Measurements from ENCODE around the gene MYCL.
"Not testable (repeated sequence)": the region's sequence is repeated elsewhere in the genome, so short reads cannot be mapped to it uniquely, and the experiment has no call there.

The MYCL gene

DNA sequence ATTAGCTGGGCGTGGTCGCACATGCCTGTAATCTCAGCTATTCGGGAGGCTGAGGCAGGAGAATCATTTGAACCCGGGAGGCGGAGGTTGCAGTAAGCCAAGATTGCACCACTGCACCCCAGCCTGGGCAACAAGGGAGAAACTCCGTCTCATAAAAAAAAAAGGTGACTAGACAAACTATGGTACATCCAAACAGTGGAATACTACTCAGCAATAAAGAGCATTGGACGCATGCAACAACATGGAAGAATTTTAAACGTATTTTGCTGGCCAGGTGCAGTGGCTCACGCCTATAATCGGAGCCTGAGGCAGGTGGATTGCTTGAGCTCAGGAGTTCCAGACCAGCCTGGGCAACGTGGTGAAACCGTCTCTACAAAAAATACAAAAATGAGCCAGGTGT lies 30.7 kb downstream of the MYCL start:
- H3K36me3 Mint-ChIP-seq (ENCODE audit: insufficient read depth); H3K27me3 Mint-ChIP-seq; DNase-seq (ENCODE audit: low spot score in 2 of 2); ATAC-seq (replicated peaks; ENCODE audit: extremely low read depth, poor library complexity, severe bottlenecking); H3K9me3 Mint-ChIP-seq; H3K4me3 Mint-ChIP-seq: not testable (repeated sequence)
- peaks cover 38% of the 10 kb centered on the region for H3K4me1 Mint-ChIP-seq
- peak overlapping the region; percentile 56 for H3K27ac Mint-ChIP-seq (ENCODE audit: low read depth)

DNA sequence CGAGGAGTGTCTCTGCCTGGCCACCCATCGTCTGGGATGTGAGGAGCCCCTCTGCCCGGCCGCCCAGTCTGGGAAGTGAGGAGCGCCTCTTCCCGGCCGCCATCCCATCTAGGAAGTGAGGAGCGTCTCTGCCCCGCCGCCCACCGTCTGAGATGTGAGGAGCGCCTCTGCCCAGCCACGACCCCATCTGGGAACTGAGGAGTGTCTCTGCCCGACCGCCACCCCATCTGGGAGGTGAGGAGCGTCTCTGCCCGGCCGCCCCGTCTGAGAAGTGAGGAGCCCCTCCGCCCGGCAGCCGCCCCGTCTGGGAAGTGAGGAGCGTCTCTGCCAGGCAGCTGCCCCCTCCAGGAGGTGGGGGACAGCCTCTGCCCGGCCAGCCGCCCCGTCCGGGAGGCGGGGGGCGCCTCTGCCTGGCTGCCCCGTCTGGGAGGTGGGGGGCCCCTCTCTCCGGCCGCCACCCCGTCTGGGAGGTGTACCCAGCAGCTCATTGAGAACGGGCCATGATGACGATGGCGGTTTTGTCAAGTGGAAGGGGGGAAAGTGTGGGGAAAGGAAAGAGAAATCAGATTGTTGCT lies 32.1 kb downstream of the MYCL start:
- H3K27me3 Mint-ChIP-seq; H3K27ac Mint-ChIP-seq (ENCODE audit: low read depth); H3K4me3 Mint-ChIP-seq; H3K36me3 Mint-ChIP-seq (ENCODE audit: insufficient read depth); ATAC-seq (replicated peaks; ENCODE audit: extremely low read depth, poor library complexity, severe bottlenecking); DNase-seq (ENCODE audit: low spot score in 2 of 2); H3K9me3 Mint-ChIP-seq: not testable (repeated sequence)
- peaks cover 36% of the 10 kb centered on the region for H3K4me1 Mint-ChIP-seq

DNA sequence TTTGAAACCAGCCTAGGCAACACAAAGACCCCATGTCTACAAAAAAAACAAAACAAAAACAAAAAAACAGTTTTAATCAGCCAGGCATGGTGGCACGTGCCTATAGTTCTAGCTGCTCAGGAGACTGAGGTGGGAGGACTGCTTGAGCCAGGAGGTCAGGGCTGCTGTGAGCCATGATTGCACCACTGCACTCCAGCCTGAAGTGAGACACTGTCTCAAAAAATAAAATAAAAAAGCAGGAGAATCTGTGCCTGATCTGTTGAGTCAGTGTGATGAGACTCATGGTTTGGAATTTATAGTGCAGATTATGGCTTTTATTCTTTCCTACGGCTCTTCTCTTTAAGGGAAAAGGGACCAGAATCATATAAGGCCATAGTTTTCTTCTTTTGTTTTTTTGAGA lies 35.0 kb downstream of the MYCL start:
- no peak overlapping the region for H3K4me3 Mint-ChIP-seq
- no peak for ATAC-seq (replicated peaks; ENCODE audit: extremely low read depth, poor library complexity, severe bottlenecking)
- DNase-seq (ENCODE audit: low spot score in 2 of 2) = no peak
- peaks cover 11% of the 10 kb centered on the region for H3K36me3 Mint-ChIP-seq (ENCODE audit: insufficient read depth)
- H3K27ac Mint-ChIP-seq (ENCODE audit: low read depth) = no peak overlapping the region
- no peaks in the 10 kb centered on the region for H3K27me3 Mint-ChIP-seq
- no peaks in the 10 kb centered on the region for H3K9me3 Mint-ChIP-seq
- peaks cover 28% of the 10 kb centered on the region for H3K4me1 Mint-ChIP-seq

DNA sequence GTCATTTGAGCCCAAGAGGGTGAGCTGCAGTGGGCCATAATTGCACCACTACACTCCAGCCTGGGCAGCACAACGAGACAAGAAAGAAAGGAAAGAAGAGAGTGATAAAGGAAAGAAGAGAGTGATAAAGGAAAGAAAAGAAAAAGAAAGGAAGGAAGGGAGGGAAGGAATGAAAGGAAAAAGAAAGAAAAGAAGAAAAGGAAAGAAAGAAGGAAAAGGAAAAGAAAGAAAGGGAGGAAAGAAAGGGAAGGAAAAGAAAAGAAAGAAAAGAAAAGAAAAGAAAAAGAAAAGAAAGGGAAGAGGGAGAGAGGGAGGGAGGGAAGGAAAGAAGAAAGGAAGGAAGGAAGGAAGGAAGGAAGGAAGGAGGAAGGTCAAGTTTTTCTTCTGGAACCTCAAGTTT lies 36.0 kb downstream of the MYCL start:
- Mint-ChIP-seq H3K4me3 (no peak overlapping the region), H3K4me1 (peaks cover 24% of the 10 kb centered on the region), H3K36me3 (ENCODE audit: insufficient read depth) (peaks cover 11% of the 10 kb centered on the region), H3K9me3 (no peaks in the 10 kb centered on the region), H3K27ac (ENCODE audit: low read depth) (peak overlapping the region; percentile 56), H3K27me3 (no peaks in the 10 kb centered on the region)
- DNase-seq (ENCODE audit: low spot score in 2 of 2) (no peak), ATAC-seq (replicated peaks; ENCODE audit: extremely low read depth, poor library complexity, severe bottlenecking) (no peak)

DNA sequence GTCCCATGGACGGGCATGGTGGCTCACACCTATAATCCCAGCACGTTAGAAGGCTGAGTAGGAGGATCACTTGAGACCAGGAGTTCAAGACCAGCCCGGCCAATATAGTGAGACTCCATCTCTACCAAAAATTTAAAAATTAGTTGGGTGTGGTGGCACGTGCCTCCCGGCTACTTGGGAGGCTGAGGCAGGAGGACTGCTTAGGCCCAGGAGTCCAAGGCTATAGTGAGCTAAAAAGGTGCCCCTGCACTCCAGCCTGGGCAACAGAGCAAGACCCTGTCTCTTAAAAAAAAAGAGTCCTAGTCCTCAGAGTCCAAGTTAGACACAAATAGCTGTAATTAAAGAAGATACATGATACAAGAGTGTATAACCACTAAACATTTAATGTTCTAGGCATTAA lies 38.5 kb downstream of the MYCL start:
- Mint-ChIP-seq H3K9me3 (no peaks in the 10 kb centered on the region), H3K27me3 (no peaks in the 10 kb centered on the region), H3K36me3 (ENCODE audit: insufficient read depth) (peaks cover 10% of the 10 kb centered on the region), H3K27ac (ENCODE audit: low read depth) (peak overlapping the region; percentile 42), H3K4me3 (no peak overlapping the region), H3K4me1 (peaks cover 24% of the 10 kb centered on the region)
- DNase-seq (ENCODE audit: low spot score in 2 of 2) = no peak
- no peak for ATAC-seq (replicated peaks; ENCODE audit: extremely low read depth, poor library complexity, severe bottlenecking)

DNA sequence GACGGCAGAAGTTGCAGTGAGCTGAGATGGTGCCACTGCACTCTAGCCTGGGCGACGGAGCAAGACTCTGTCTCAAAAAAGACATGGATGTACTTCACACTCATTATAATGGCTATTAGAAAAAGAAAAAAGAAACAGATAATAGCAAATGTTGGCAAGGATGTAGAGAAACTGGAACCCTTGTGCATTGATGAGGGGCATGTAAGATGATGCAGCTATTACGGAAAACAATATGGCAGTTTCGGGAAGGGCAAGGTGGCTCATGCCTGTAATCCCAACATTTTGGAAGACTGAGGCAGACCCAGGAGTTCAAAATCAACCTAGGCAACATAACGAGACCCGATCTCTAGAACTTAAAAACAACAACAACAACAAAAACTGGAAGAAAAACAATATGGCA lies 40.7 kb downstream of the MYCL start:
- H3K27ac Mint-ChIP-seq (ENCODE audit: low read depth) = no peak overlapping the region
- no peak overlapping the region for H3K4me3 Mint-ChIP-seq
- H3K36me3 Mint-ChIP-seq (ENCODE audit: insufficient read depth) = peaks cover 8% of the 10 kb centered on the region
- DNase-seq (ENCODE audit: low spot score in 2 of 2) (no peak), ATAC-seq (replicated peaks; ENCODE audit: extremely low read depth, poor library complexity, severe bottlenecking) (no peak)
- no peaks in the 10 kb centered on the region for H3K27me3 Mint-ChIP-seq
- peaks cover 23% of the 10 kb centered on the region for H3K4me1 Mint-ChIP-seq
- H3K9me3 Mint-ChIP-seq = no peaks in the 10 kb centered on the region

DNA sequence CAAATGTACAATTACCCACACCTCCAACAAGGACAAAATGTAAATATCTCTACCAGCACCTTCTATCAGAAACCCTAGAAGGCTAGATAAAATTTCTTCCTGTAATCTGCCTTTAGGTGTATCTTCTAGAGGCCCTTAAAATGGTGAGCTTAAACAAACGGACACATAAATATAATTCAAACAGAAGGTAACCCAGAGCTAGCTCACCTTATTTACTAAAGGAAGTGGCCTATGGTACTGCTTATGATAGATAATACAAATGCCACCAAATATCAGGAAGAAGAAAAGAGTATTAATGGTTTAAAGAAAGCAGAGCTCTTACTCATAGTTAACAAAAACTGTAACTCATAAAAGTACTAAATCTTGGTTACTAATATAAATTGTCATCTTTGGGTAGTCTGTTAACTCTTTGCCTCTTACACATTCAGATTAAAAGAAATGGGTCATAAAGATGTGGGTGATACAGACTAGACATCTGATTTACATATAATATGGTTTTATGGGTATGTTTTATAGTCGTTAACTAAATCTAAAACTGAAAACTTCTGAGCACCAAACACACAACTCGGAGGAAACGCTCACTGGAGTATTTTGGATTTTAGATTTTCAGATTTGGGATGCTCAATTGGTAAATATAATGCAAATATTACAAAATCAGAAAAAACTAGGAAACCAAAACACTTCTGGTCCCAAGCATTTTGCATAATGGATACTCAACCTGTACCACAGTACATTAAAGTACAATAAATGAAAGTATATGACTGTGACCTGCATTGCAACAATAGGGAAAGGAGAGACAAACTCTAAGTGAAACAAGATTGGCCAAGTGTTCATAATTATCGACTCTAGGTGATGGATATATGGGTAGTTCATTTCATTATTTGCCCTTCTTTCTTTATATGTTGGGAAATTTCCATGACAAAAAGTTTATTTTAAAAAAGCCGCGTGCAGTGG lies 41.6 kb downstream of the MYCL start:
- ATAC-seq (replicated peaks; ENCODE audit: extremely low read depth, poor library complexity, severe bottlenecking) (no peak), DNase-seq (ENCODE audit: low spot score in 2 of 2) (no peak)
- H3K27me3 Mint-ChIP-seq = no peaks in the 10 kb centered on the region
- H3K36me3 Mint-ChIP-seq (ENCODE audit: insufficient read depth) = peaks cover 6% of the 10 kb centered on the region
- H3K27ac Mint-ChIP-seq (ENCODE audit: low read depth) = no peak overlapping the region
- peaks cover 16% of the 10 kb centered on the region for H3K4me1 Mint-ChIP-seq
- H3K4me3 Mint-ChIP-seq = no peak overlapping the region
- H3K9me3 Mint-ChIP-seq = no peaks in the 10 kb centered on the region

DNA sequence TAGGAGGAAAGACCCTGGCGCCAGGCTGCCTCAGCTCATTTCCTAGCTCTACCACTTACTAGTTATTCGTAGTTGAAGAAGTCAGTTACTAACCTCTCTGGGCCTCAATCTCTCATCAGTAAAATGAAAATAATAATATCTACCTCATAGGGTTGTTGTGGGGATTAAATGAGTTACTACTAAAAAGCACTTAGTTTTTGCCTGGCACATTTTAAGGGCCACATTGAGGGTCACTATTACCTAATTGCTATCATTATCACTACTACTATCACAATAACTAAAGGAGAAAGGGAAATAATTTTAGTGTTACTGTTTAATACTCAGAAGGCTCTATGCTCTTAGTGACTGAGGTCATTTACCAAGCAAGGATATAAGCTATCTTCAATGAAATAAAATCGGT lies 43.4 kb downstream of the MYCL start:
- H3K36me3 Mint-ChIP-seq (ENCODE audit: insufficient read depth) = peaks cover 4% of the 10 kb centered on the region
- DNase-seq (ENCODE audit: low spot score in 2 of 2) (no peak), ATAC-seq (replicated peaks; ENCODE audit: extremely low read depth, poor library complexity, severe bottlenecking) (no peak)
- no peaks in the 10 kb centered on the region for H3K9me3 Mint-ChIP-seq
- H3K4me3 Mint-ChIP-seq = no peak overlapping the region
- no peaks in the 10 kb centered on the region for H3K27me3 Mint-ChIP-seq
- peaks cover 6% of the 10 kb centered on the region for H3K4me1 Mint-ChIP-seq
- H3K27ac Mint-ChIP-seq (ENCODE audit: low read depth) = no peak overlapping the region

DNA sequence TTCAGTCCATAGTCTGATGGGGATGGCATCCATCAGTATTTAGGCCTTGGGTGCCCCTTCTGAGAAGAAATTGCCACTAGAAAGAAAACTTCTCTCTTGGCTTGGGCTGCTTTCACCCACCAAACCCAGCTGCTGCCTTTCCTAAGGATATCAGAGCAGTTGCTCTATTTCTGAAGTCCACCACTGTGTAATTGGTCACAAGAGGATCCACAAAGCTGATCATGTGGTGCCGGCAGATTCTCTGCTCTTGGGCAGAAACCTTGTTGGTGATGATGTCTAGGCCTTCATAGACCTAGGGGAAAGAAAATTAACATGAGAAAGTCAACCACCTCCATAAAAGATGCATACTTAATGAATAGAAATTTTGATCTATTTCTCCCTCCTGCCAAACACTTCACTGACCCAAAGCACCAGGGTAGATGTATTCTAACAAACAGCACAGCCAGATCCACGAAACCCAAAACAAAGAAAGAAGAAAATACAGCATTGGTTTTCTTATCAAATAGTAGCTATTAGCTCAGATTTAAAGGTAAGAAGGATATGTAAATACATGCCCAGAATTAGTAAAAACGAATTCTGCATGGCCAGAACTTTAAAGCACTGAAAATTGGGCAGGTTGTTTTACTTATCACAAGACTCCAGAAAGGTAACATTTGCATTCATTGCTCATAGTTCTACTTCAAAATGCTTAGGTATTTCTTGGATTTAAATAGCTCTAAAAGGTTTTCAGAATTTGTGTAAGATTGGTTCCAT lies 44.4 kb downstream of the MYCL start:
- ATAC-seq (replicated peaks; ENCODE audit: extremely low read depth, poor library complexity, severe bottlenecking) = no peak
- Mint-ChIP-seq H3K36me3 (ENCODE audit: insufficient read depth) (peaks cover 5% of the 10 kb centered on the region), H3K4me3 (no peak overlapping the region), H3K27me3 (no peaks in the 10 kb centered on the region), H3K27ac (ENCODE audit: low read depth) (no peak overlapping the region), H3K4me1 (peaks cover 5% of the 10 kb centered on the region), H3K9me3 (no peaks in the 10 kb centered on the region)
- no peak for DNase-seq (ENCODE audit: low spot score in 2 of 2)

DNA sequence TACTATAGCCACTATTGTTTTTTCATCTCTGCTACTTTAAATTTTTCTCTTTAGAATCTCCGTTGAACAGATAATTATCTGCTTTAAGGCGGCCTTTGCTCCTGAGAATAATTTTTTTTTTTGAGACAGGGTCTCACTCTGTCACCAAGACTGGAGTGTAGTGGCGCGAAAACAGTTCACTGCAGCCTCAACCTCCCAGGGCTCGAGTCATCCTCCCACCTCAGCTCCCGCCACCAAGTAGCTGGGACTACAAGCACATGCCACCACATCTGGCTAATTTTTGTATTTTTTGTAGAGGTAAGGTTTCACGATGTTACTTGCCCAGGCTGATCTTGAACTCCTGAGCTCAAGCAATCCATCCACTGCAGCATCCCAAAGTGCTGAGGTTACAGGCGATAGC lies 47.0 kb downstream of the MYCL start:
- Mint-ChIP-seq H3K4me1 (no peaks in the 10 kb centered on the region), H3K27ac (ENCODE audit: low read depth) (no peak overlapping the region), H3K36me3 (ENCODE audit: insufficient read depth) (peaks cover 8% of the 10 kb centered on the region), H3K4me3 (no peak overlapping the region), H3K9me3 (no peaks in the 10 kb centered on the region), H3K27me3 (no peaks in the 10 kb centered on the region)
- no peak for DNase-seq (ENCODE audit: low spot score in 2 of 2)
- ATAC-seq (replicated peaks; ENCODE audit: extremely low read depth, poor library complexity, severe bottlenecking) = no peak

DNA sequence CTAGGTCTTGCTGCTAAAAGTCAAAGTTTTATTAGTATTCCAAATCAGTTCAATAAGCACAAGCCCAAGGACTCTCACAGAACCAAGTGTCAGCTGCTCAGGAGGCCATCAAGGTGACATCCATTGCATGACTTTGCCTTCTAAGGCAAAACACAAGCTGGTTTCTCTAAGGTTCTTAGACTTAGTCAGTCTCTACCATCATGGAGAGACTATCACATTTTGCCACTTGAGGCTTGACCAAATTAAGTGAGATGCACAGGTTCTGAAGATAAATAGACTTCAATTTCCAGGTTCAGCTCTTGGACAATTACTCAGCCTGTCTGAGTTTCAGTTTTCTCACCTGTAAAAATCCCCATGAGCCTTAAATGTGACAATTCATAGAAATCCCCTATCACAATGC lies 47.4 kb downstream of the MYCL start:
- Mint-ChIP-seq H3K9me3 (no peaks in the 10 kb centered on the region), H3K27ac (ENCODE audit: low read depth) (no peak overlapping the region), H3K27me3 (no peaks in the 10 kb centered on the region), H3K4me1 (no peaks in the 10 kb centered on the region), H3K4me3 (no peak overlapping the region), H3K36me3 (ENCODE audit: insufficient read depth) (peaks cover 10% of the 10 kb centered on the region)
- no peak for ATAC-seq (replicated peaks; ENCODE audit: extremely low read depth, poor library complexity, severe bottlenecking)
- DNase-seq (ENCODE audit: low spot score in 2 of 2) = no peak

DNA sequence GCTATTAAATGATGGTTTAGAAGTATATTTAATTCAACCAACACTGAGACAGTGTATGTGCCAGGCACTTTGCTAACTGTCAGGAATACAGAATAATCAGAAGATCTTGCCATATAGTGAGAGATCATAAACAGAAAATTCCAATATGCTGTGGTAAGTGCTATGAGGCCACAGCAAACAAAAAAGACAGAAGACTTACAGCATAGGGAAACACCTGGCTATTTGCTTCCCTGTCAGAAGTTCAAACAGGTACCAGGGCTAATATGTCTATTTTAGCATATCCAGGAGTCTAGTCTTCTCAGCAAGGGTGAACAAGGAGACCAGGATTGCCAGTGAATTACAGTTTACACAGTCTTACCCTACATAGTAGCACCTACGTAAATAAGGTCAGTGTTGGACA lies 48.8 kb downstream of the MYCL start:
- Mint-ChIP-seq H3K27ac (ENCODE audit: low read depth) (no peak overlapping the region), H3K27me3 (no peaks in the 10 kb centered on the region), H3K4me1 (no peaks in the 10 kb centered on the region), H3K9me3 (no peaks in the 10 kb centered on the region), H3K36me3 (ENCODE audit: insufficient read depth) (peaks cover 10% of the 10 kb centered on the region), H3K4me3 (no peak overlapping the region)
- ATAC-seq (replicated peaks; ENCODE audit: extremely low read depth, poor library complexity, severe bottlenecking) (no peak), DNase-seq (ENCODE audit: low spot score in 2 of 2) (no peak)
